Muscle layer of duodenum (tissue), 2 donors: ENCODE data around the gene KRCC1.
A peak's percentile ranks its signal among the peaks of the same experiment; 100 is the strongest.
"Not testable (repeated sequence)": the region's sequence is repeated elsewhere in the genome, so short reads cannot be mapped to it uniquely, and the experiment has no call there.

Experiments used
- H3K27ac ChIP-seq: one replicate; pipeline ENCODE4 v1.7.0; 2013; ENCODE audit warnings: mild to moderate bottlenecking, low read length
- H3K27me3 ChIP-seq: one replicate; pipeline ENCODE4 v1.7.0; 2013; ENCODE audit warnings: low read depth, mild to moderate bottlenecking, control low read depth, low read length
- H3K36me3 ChIP-seq, 2 donors: one replicate each; pipeline ENCODE4 v1.7.0; 2013; ENCODE audit warnings: low read length in 2 of 2, control low read depth in 1 of 2, mild to moderate bottlenecking in 1 of 2; ENCODE audit not compliant: insufficient read depth in 2 of 2, control insufficient read depth in 1 of 2
- H3K4me1 ChIP-seq, 2 donors: one replicate each; pipeline ENCODE4 v1.7.0; 2013; ENCODE audit warnings: low read length in 2 of 2, mild to moderate bottlenecking in 2 of 2, control low read depth in 1 of 2, moderate library complexity in 1 of 2; ENCODE audit not compliant: insufficient read depth in 2 of 2, control insufficient read depth in 1 of 2
- H3K4me3 ChIP-seq, 2 donors: one replicate each; pipeline ENCODE4 v1.7.0; 2013; ENCODE audit warnings: low read length in 2 of 2, low read depth in 1 of 2, mild to moderate bottlenecking in 1 of 2
- H3K9me3 ChIP-seq, 2 donors: one replicate each; pipeline ENCODE4 v1.7.0; 2013; ENCODE audit warnings: low read length in 2 of 2, control low read depth in 1 of 2, mild to moderate bottlenecking in 1 of 2; ENCODE audit not compliant: control insufficient read depth in 1 of 2
- donor health status: healthy.

The KRCC1 gene

GRCh38 chr2:88038263-88039105, 17.1 kb downstream of the KRCC1 start:
- no peaks in the 10 kb centered on the region for H3K4me1 ChIP-seq
- no peaks in the 10 kb centered on the region for H3K9me3 ChIP-seq
- H3K27ac ChIP-seq, result no peak overlapping the region
- H3K4me3 ChIP-seq, result no peak overlapping the region
- H3K36me3 ChIP-seq, result peaks cover 9 to 21% of the 10 kb centered on the region in 2 donors
- no peaks in the 10 kb centered on the region for H3K27me3 ChIP-seq

GRCh38 chr2:88036606-88037005, 19.0 kb downstream of the KRCC1 start:
- Histone ChIP-seq H3K36me3 (peaks cover 16 to 33% of the 10 kb centered on the region in 2 donors), H3K4me3 (no peak overlapping the region), H3K27ac (no peak overlapping the region)

GRCh38 chr2:88036182-88036581, 19.4 kb downstream of the KRCC1 start:
- no peaks in the 10 kb centered on the region for H3K9me3 ChIP-seq
- no peak overlapping the region for H3K27ac ChIP-seq
- H3K27me3 ChIP-seq, result no peaks in the 10 kb centered on the region
- peaks cover 16 to 33% of the 10 kb centered on the region in 2 donors for H3K36me3 ChIP-seq
- H3K4me3 ChIP-seq, result no peak overlapping the region
- H3K4me1 ChIP-seq, result no peaks in the 10 kb centered on the region

More at GRCh38 chr2:88036606-88037005, 19.0 kb downstream of the KRCC1 start:
- Histone ChIP-seq H3K9me3 (no peaks in the 10 kb centered on the region), H3K4me1 (no peaks in the 10 kb centered on the region), H3K27me3 (no peaks in the 10 kb centered on the region)

- H3K27me3 ChIP-seq, result no peaks in the 10 kb centered on the region
- H3K4me1 ChIP-seq, result no peaks in the 10 kb centered on the region
- no peak overlapping the region for H3K4me3 ChIP-seq
- H3K9me3 ChIP-seq, result no peaks in the 10 kb centered on the region
- no peak overlapping the region for H3K27ac ChIP-seq
- peaks cover 38 to 59% of the 10 kb centered on the region in 2 donors for H3K36me3 ChIP-seq
These were observed 23.4 kb downstream of the KRCC1 start for GRCh38 chr2:88032070-88032702.

GRCh38 chr2:88028931-88029330, 26.7 kb downstream of the KRCC1 start:
- H3K4me1 ChIP-seq, result no peaks in the 10 kb centered on the region
- no peaks in the 10 kb centered on the region for H3K9me3 ChIP-seq
- peaks cover 31 to 42% of the 10 kb centered on the region in 2 donors for H3K36me3 ChIP-seq
- no peak overlapping the region for H3K4me3 ChIP-seq
- no peak overlapping the region for H3K27ac ChIP-seq
- no peaks in the 10 kb centered on the region for H3K27me3 ChIP-seq

- Histone ChIP-seq H3K4me3 (no peak overlapping the region), H3K27me3 (no peaks in the 10 kb centered on the region), H3K9me3 (no peaks in the 10 kb centered on the region), H3K4me1 (no peaks in the 10 kb centered on the region), H3K27ac (peak overlapping the region; percentile 25), H3K36me3 (peaks cover 28 to 34% of the 10 kb centered on the region in 2 donors)
These were observed 27.7 kb downstream of the KRCC1 start for GRCh38 chr2:88027697-88028389.

- Histone ChIP-seq H3K36me3 (peaks cover 18 to 21% of the 10 kb centered on the region in 2 donors), H3K27me3 (no peaks in the 10 kb centered on the region), H3K27ac (no peak overlapping the region), H3K4me1 (no peaks in the 10 kb centered on the region), H3K9me3 (no peaks in the 10 kb centered on the region), H3K4me3 (no peak overlapping the region)
These were observed 31.1 kb downstream of the KRCC1 start for GRCh38 chr2:88024509-88024908.

- Histone ChIP-seq H3K4me1 (no peaks in the 10 kb centered on the region), H3K36me3 (peaks cover 4% of the 10 kb centered on the region in 2 donors), H3K27me3 (no peaks in the 10 kb centered on the region), H3K27ac (no peak overlapping the region), H3K9me3 (no peaks in the 10 kb centered on the region), H3K4me3 (no peak overlapping the region)
These were observed 33.0 kb downstream of the KRCC1 start for GRCh38 chr2:88022669-88022921.

- H3K4me3 ChIP-seq, result no peak overlapping the region
These were observed 35.6 kb downstream of the KRCC1 start for GRCh38 chr2:88019985-88020384.

GRCh38 chr2:88018909-88019308, 36.7 kb downstream of the KRCC1 start:
- H3K27ac ChIP-seq, result no peak overlapping the region
- no peaks in the 10 kb centered on the region for H3K27me3 ChIP-seq
- H3K36me3 ChIP-seq, result no peaks in the 10 kb centered on the region
- no peaks in the 10 kb centered on the region for H3K9me3 ChIP-seq
- H3K4me3 ChIP-seq, result no peak overlapping the region
- H3K4me1 ChIP-seq, result peaks cover 0 to 6% of the 10 kb centered on the region in 2 donors

More at GRCh38 chr2:88019985-88020384, 35.6 kb downstream of the KRCC1 start:
- no peaks in the 10 kb centered on the region for H3K36me3 ChIP-seq
- H3K27ac ChIP-seq, result no peak overlapping the region
- H3K27me3 ChIP-seq, result no peaks in the 10 kb centered on the region
- H3K9me3 ChIP-seq, result no peaks in the 10 kb centered on the region
- peaks cover 0 to 6% of the 10 kb centered on the region in 2 donors for H3K4me1 ChIP-seq

GRCh38 chr2:88018077-88018805, 37.3 kb downstream of the KRCC1 start:
- H3K4me3 ChIP-seq, H3K36me3 ChIP-seq, H3K4me1 ChIP-seq, H3K27ac ChIP-seq, H3K27me3 ChIP-seq, H3K9me3 ChIP-seq: not testable (repeated sequence)
